ENCODE results near the gene CAMTA2. TPM values are rescaled to one million over a fixed set of nuclear protein-coding genes. Genes with fewer than 3 reads are reported as not detected.

Gene CAMTA2
- total and polyA plus RNA-seq, 5 donors: 35.3 to 44.4 (median 40.8) TPM

DNA sequence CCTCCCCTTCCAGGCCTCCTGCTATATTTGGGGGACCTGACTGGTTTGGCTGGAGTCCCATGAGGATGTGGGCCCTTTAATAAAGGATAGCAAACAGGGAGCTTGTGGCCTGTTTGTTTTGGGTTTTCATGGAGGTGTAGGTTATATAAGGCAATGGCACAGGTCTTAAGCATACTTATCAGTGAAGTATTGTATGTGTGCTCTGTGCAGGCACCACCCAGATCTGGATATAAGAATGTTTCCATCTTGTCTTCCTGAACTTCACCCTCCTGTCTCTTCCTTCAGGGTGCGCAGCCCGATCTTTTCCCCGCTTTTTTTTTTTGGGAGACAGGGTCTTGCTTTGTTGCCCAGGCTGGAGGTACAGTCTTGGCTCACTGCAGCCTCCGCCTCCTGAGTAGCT is 37.1 kb upstream of the CAMTA2 start:
- no peaks in the 10 kb centered on the region for H3K9me3 ChIP-seq (ENCODE audit: control insufficient read depth, low read length)
- ATAC-seq (no peak), DNase-seq (no peak)
- no peaks in the 10 kb centered on the region for H3K27me3 ChIP-seq (ENCODE audit: control insufficient read depth, insufficient read depth)
- intact Hi-C loops (cut with DNase I): no loop called here
- WGBS: 96% methylated on average over 4 of the region's 4 CpGs
- H3K4me3 ChIP-seq (ENCODE audit: low read length): no peak overlapping the region
- no peaks in the 10 kb centered on the region for H3K4me1 ChIP-seq (ENCODE audit: control insufficient read depth, insufficient read depth, low read length)
- no peak overlapping the region for H3K27ac ChIP-seq (ENCODE audit: low read length)

GRCh38 chr17:5023588-5024147 is 36.2 kb upstream of the CAMTA2 start:
- Histone ChIP-seq H3K27me3 (ENCODE audit: control insufficient read depth, insufficient read depth) (no peaks in the 10 kb centered on the region), H3K27ac (ENCODE audit: low read length) (no peak overlapping the region), H3K4me1 (ENCODE audit: control insufficient read depth, insufficient read depth, low read length) (no peaks in the 10 kb centered on the region), H3K9me3 (ENCODE audit: control insufficient read depth, low read length) (no peaks in the 10 kb centered on the region), H3K4me3 (ENCODE audit: low read length) (no peak overlapping the region)
- peak; percentile 3 to 12 for ATAC-seq
- intact Hi-C loops (cut with DNase I): no loop called here
- DNase-seq: no peak
- 91% methylated on average over 29 of the region's 29 CpGs for WGBS

DNA sequence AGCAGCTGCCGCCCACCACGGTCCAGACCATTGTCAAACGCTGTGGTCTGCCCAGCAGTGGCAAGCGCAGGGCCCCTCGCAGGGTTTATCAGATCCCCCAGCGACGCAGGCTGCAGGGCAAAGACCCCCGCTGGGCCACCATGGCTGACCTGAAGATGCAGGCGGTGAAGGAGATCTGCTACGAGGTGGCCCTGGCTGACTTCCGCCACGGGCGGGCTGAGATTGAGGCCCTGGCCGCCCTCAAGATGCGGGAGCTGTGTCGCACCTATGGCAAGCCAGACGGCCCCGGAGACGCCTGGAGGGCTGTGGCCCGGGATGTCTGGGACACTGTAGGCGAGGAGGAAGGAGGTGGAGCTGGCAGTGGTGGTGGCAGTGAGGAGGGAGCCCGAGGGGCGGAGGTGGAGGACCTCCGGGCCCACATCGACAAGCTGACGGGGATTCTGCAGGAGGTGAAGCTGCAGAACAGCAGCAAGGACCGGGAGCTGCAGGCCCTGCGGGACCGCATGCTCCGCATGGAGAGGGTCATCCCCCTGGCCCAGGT is 34.8 kb upstream of the CAMTA2 start:
- peak in 1 of 3 donors; percentile 59 for DNase-seq
- Histone ChIP-seq H3K4me1 (ENCODE audit: control insufficient read depth, insufficient read depth, low read length) (no peaks in the 10 kb centered on the region), H3K9me3 (ENCODE audit: control insufficient read depth, low read length) (no peaks in the 10 kb centered on the region), H3K27ac (ENCODE audit: low read length) (no peak overlapping the region), H3K4me3 (ENCODE audit: low read length) (no peak overlapping the region), H3K27me3 (ENCODE audit: control insufficient read depth, insufficient read depth) (no peaks in the 10 kb centered on the region)
- 93% methylated on average over 30 of the region's 30 CpGs for WGBS
- intact Hi-C loops (cut with DNase I): no loop called here
- ATAC-seq: no peak

- no peak for ATAC-seq
- DNase-seq: no peak
- Histone ChIP-seq H3K4me1 (ENCODE audit: control insufficient read depth, insufficient read depth, low read length) (no peaks in the 10 kb centered on the region), H3K27ac (ENCODE audit: low read length) (no peak overlapping the region), H3K27me3 (ENCODE audit: control insufficient read depth, insufficient read depth) (no peaks in the 10 kb centered on the region), H3K4me3 (ENCODE audit: low read length) (no peak overlapping the region), H3K9me3 (ENCODE audit: control insufficient read depth, low read length) (no peaks in the 10 kb centered on the region)
- 83% methylated on average over 20 of the region's 20 CpGs for WGBS
- intact Hi-C loops (cut with DNase I): no loop called here
Observed at GRCh38 chr17:5020502-5021023, 33.1 kb upstream of the CAMTA2 start.

- Histone ChIP-seq H3K9me3 (ENCODE audit: control insufficient read depth, low read length) (no peaks in the 10 kb centered on the region), H3K27ac (ENCODE audit: low read length) (no peak overlapping the region), H3K4me3 (ENCODE audit: low read length) (no peak overlapping the region), H3K27me3 (ENCODE audit: control insufficient read depth, insufficient read depth) (no peaks in the 10 kb centered on the region), H3K4me1 (ENCODE audit: control insufficient read depth, insufficient read depth, low read length) (no peaks in the 10 kb centered on the region)
- no peak for ATAC-seq
- intact Hi-C loops (cut with DNase I): no loop called here
- no peak for DNase-seq
- WGBS: 33% methylated on average over 1 of the region's 1 CpG
Observed at GRCh38 chr17:5019475-5019956, 32.0 kb upstream of the CAMTA2 start.

GRCh38 chr17:5014357-5014756 is 26.9 kb upstream of the CAMTA2 start:
- intact Hi-C loops (cut with DNase I): no loop called here
- DNase-seq (no peak), ATAC-seq (no peak)
- no peaks in the 10 kb centered on the region for H3K27me3 ChIP-seq (ENCODE audit: control insufficient read depth, insufficient read depth)
- H3K9me3 ChIP-seq (ENCODE audit: control insufficient read depth, low read length): no peaks in the 10 kb centered on the region
- no peaks in the 10 kb centered on the region for H3K4me1 ChIP-seq (ENCODE audit: control insufficient read depth, insufficient read depth, low read length)
- WGBS: 72% methylated on average over 4 of the region's 4 CpGs
- H3K27ac ChIP-seq (ENCODE audit: low read length): no peak overlapping the region
- H3K4me3 ChIP-seq (ENCODE audit: low read length): no peak overlapping the region

DNA sequence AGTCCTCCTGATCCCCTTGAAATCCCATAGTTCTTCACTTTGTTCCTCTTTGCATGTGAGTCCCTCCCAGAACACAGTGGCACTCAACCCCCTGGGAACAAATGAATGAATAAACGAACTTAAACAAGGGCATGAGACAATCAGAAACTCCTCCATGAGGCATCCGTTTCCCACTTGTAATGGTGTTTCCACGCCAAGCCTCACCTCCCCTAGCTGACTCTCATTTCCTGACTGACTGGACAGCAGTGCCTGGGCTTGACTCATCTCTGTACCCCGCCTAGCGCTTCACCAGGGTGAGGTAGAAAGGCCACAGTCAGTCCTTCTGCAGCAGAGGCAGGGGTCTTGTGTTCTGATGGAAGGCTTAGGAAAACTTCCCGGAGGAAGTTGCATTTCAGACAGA is 24.5 kb upstream of the CAMTA2 start:
- 72% methylated on average over 6 of the region's 6 CpGs for WGBS
- Histone ChIP-seq H3K9me3 (ENCODE audit: control insufficient read depth, low read length) (no peaks in the 10 kb centered on the region), H3K27ac (ENCODE audit: low read length) (no peak overlapping the region), H3K27me3 (ENCODE audit: control insufficient read depth, insufficient read depth) (no peaks in the 10 kb centered on the region), H3K4me1 (ENCODE audit: control insufficient read depth, insufficient read depth, low read length) (no peaks in the 10 kb centered on the region), H3K4me3 (ENCODE audit: low read length) (no peak overlapping the region)
- DNase-seq (no peak), ATAC-seq (peak in 1 of 2 donors; percentile 34)
- intact Hi-C loops (cut with DNase I): no loop called here

DNA sequence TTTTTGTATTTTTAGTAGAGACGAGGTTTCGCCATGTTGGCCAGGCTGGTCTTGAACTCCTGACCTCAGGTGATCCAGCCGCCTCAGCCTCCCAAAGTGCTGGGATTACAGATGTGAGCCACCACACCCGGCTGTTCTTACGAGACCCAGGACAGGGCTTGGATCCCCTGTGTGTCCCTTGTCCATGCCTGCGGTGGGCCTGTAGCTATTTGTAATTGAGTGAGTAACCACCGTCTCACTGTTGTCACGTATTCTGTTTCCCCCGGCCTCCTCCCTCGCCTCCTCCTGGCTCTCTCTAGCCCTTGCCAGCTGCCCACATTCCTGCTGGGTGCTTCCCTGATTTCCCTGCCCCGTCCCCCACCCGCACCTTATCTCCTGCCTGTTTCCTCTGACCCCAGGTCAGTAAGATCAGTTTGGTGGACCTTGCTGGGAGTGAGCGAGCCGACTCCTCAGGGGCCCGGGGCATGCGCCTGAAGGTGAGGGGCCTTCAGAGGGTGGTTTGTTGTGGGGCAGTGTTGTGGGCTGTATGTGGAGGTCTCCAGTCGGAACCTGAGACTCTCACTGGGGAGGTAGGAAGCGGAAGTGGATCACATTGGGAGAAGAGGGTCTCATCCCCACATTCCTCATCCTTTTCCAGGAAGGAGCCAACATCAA is 15.9 kb upstream of the CAMTA2 start:
- Histone ChIP-seq H3K27me3 (ENCODE audit: control insufficient read depth, insufficient read depth) (no peaks in the 10 kb centered on the region), H3K4me1 (ENCODE audit: control insufficient read depth, insufficient read depth, low read length) (no peaks in the 10 kb centered on the region), H3K4me3 (ENCODE audit: low read length) (no peak overlapping the region), H3K9me3 (ENCODE audit: control insufficient read depth, low read length) (no peaks in the 10 kb centered on the region), H3K27ac (ENCODE audit: low read length) (no peak overlapping the region)
- ATAC-seq (no peak), DNase-seq (no peak)
- WGBS: 86% methylated on average over 18 of the region's 18 CpGs
- intact Hi-C loops (cut with DNase I): no loop called here

DNA sequence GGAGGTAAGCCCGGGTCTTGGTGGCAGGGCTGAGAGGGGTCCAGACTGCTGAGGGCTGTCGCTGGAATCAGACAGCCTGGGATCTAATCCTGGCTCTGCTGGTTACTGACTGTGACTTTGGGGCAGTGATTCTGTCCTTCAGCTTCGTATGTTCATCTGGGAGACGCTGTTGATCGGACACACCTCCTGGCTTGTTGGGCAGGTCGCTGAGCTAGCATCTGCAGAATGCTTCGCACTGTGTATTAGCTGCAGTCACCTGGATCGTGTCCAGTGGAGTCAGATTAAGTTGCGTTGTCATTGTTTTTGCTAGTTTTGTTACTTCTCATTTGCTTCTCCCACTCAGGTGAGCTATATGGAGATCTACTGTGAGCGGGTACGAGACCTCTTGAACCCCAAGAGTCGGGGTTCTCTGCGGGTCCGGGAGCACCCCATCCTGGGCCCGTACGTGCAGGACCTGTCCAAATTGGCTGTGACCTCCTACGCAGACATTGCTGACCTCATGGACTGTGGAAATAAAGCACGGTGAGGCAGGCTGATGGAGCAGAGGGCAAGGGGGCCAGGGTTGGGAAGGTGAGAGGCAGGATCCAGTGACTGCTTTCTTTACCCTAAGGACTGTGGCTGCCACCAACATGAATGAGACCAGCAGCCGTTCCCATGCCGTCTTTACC is 14.8 kb upstream of the CAMTA2 start:
- WGBS: 90% methylated on average over 20 of the region's 20 CpGs
- no peak overlapping the region for H3K4me3 ChIP-seq (ENCODE audit: low read length)
- no peaks in the 10 kb centered on the region for H3K27me3 ChIP-seq (ENCODE audit: control insufficient read depth, insufficient read depth)
- H3K27ac ChIP-seq (ENCODE audit: low read length): no peak overlapping the region
- no peak for ATAC-seq
- DNase-seq: no peak
- no peaks in the 10 kb centered on the region for H3K9me3 ChIP-seq (ENCODE audit: control insufficient read depth, low read length)
- no peaks in the 10 kb centered on the region for H3K4me1 ChIP-seq (ENCODE audit: control insufficient read depth, insufficient read depth, low read length)
- intact Hi-C loops (cut with DNase I): no loop called here

GRCh38 chr17:5000237-5000639 is 12.8 kb upstream of the CAMTA2 start:
- H3K4me3 ChIP-seq (ENCODE audit: low read length): peak overlapping the region; percentile 89
- 52% methylated on average over 11 of the region's 11 CpGs for WGBS
- intact Hi-C loops (cut with DNase I): no loop called here

More at GRCh38 chr17:5000237-5000639, 12.8 kb upstream of the CAMTA2 start:
- peak overlapping the region; percentile 94 for H3K27ac ChIP-seq (ENCODE audit: low read length)
- H3K4me1 ChIP-seq (ENCODE audit: control insufficient read depth, insufficient read depth, low read length): no peaks in the 10 kb centered on the region
- H3K9me3 ChIP-seq (ENCODE audit: control insufficient read depth, low read length): no peaks in the 10 kb centered on the region
- ATAC-seq: peak; percentile 58 to 63
- DNase-seq: peak; percentile 87 to 94 (median 93)
- no peaks in the 10 kb centered on the region for H3K27me3 ChIP-seq (ENCODE audit: control insufficient read depth, insufficient read depth)

All from right cardiac atrium (tissue), 5 donors.